Activated T-cell treated with anti-CD3 and anti-CD28 coated beads for 4 hours (primary cell): ENCODE data around the gene SPRED2.

Experiments
- DNase-seq: peaks from one replicate; pipeline ENCODE4 v3.0.0-alpha.2; 2020

SPRED2 gene

GRCh38 chr2:65411056-65411795, 21.2 kb downstream of the SPRED2 start:
- no peak for DNase-seq

DNA sequence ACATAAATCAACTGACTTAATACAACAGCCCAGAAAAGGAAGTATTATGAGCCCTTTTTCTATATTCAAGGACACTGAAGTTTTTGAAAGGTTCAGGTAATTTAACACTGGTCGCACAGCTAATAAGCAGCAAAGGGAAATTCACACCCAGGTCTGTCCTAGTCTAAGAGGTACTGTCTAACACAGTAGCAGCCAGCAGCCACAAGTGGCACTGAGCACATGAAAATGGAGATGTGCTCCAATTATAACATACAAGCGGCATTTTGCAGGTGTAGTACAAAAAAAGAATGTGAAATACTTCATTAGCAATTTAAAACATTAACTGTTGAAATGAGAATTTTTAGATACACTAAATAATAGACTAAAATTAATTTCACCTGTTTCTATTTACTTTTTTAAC, 23.4 kb downstream of the SPRED2 start:
- no peak for DNase-seq

- DNase-seq, result no peak
Observed at GRCh38 chr2:65407240-65407639, 25.2 kb downstream of the SPRED2 start.

GRCh38 chr2:65404988-65405697, 27.3 kb downstream of the SPRED2 start:
- no peak for DNase-seq

DNA sequence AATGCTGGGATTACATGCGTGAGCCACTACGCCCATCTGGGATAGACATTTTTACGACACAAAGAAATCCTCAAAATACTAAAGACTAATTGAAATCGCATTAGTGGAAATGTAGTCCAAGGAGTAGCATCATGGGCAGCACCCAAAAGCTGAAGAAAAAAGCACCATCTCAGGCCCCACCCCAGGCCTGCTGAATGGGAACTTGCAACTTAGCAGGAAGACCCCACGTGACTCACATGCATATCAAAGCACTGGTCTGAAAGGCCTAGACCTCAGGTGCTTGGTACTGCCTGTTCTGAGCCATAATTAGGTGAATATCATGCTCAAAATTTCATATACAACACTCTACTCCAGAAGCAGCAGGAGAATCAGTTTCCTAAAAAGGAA, 28.9 kb downstream of the SPRED2 start:
- DNase-seq, result no peak

- DNase-seq, result no peak
Observed at GRCh38 chr2:65402780-65403528, 29.4 kb downstream of the SPRED2 start.

- DNase-seq, result no peak
Observed at GRCh38 chr2:65402323-65402722, 30.1 kb downstream of the SPRED2 start.

DNA sequence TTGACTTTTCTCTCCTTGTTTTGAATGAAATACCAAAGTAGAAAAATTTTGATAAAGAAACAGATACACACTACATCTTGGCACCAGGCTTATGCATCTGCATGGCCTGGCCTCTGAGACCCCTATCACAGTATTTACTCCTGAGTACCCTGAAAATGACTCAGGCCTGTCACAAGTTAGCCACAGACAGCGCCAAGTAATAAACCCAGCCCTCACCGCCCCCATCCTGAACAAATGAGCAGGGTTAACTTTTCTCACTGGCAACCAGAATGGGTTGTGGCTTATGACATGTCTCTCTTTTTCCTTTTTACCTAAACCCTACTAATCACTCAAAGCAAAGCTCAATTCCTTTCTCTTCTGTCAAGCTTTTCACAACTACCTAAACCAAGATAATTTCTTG, 35.3 kb downstream of the SPRED2 start:
- DNase-seq, result no peak

GRCh38 chr2:65396348-65397026, 35.9 kb downstream of the SPRED2 start:
- no peak for DNase-seq

DNA sequence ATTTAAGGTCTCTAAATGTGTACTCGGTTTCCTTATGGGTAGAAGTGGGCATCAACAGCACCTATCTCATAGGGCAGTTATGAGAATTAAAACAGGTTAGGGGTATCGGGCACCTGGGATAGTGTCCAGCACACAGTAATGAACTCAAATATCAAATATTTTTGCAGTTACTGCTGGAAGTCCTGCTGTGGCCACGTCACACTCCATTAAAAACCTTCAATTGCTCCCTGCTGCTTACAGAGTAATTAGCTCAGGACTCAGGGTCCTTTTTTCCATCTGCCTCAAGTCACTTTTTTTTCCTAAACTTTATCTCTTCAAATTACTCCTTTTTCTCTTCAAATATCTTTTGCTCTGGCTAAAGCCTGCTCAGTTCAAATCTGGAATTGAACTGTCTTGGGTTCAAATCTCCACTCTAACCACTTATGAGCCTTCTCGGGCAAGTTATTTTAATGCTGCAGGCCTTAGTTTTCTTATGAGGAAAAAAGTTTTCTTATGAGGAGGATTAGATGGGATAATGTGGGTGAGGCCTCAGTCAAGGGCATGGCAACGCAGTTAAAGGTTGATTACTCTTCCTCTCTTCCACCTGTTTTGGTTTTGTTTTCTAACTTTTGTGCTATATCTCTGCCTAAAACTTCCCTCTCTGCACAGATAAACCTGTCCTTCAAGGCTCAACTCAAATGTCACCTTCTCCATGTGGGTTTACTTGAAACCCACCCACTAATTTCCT, 36.6 kb downstream of the SPRED2 start:
- no peak for DNase-seq

- no peak for DNase-seq
Observed at GRCh38 chr2:65393743-65394422, 38.5 kb downstream of the SPRED2 start.

DNA sequence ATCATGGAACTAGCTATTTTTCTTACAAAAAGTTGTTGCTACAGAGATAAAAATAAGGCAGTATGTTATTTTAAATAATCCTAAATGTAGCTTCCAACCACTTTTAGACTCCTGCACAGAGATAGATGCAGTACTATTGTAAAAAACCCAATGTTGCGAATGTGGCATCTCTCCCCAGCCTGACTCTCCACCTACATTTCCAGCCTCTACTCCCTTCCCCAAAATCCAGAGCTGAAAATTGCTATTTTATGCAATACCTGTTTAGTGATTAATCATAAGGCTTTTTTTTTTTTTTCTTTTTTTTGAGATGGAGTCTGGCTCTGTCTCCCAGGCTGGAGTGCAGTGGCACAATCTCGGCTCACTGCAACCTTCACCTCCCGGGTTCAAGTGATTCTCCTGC, 39.4 kb downstream of the SPRED2 start:
- no peak for DNase-seq

- DNase-seq, result no peak
Observed at GRCh38 chr2:65392609-65393008, 39.8 kb downstream of the SPRED2 start.

- no peak for DNase-seq
Observed at GRCh38 chr2:65390134-65390533, 42.3 kb downstream of the SPRED2 start.

GRCh38 chr2:65389476-65389875, 42.9 kb downstream of the SPRED2 start:
- DNase-seq, result no peak

- no peak for DNase-seq
Observed at GRCh38 chr2:65388596-65389390, 43.6 kb downstream of the SPRED2 start.

- no peak for DNase-seq
Observed at GRCh38 chr2:65388051-65388531, 44.3 kb downstream of the SPRED2 start.

GRCh38 chr2:65386989-65387388, 45.4 kb downstream of the SPRED2 start:
- DNase-seq, result no peak

DNA sequence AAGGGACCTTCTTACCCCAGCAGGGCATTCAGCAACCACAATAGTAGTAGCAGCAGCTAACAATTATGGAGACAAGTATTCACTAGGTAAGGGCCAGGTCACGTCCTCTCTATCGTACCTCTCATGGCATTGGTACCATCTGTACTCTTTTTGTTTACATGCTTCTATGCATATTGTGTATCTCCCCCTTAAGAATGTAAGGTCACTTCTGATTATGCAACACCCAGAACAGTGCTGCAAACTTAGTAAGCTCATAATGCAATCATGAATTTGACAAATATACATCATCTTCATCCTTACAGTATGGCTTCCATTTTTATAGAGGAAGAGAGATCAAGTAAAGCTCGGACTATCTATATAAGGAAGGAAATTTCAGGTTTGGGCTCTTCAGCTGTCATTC, 46.1 kb downstream of the SPRED2 start:
- DNase-seq, result no peak

- no peak for DNase-seq
Observed at GRCh38 chr2:65383541-65384488, 48.6 kb downstream of the SPRED2 start.
